Left ventricle myocardium inferior (tissue), 1 donor: ENCODE results near the gene SHISA9. TPM values are rescaled to one million over a fixed set of nuclear protein-coding genes. Genes with fewer than 3 reads are reported as not detected.

Experiments used
- DNase-seq: peaks from one replicate; pipeline ENCODE4 v3.0.0-alpha.2; 2020
- H3K27ac ChIP-seq: fragments of 200-600 bp; replicated peaks from 2 replicates; pipeline ENCODE4 v1.8.0; 2021
- H3K27me3 ChIP-seq: fragments of 200-600 bp; 2 replicates; pipeline ENCODE4 v1.8.0; 2021; ENCODE audit warnings: low read depth
- H3K36me3 ChIP-seq: fragments of 200-600 bp; 2 replicates; pipeline ENCODE4 v1.8.0; 2021
- H3K4me1 ChIP-seq: fragments of 200-600 bp; 2 replicates; pipeline ENCODE4 v1.8.0; 2021
- H3K4me3 ChIP-seq: fragments of 200-600 bp; 2 replicates; pipeline ENCODE4 v1.8.0; 2021; ENCODE audit warnings: mild to moderate bottlenecking, moderate library complexity
- H3K9me3 ChIP-seq: fragments of 200-600 bp; replicated peaks from 2 replicates; pipeline ENCODE4 v1.8.0; 2021
- intact Hi-C: fragments of 100-400 bp; cut with micrococcal nuclease; formaldehyde crosslinking; loops from one replicate; pipeline ENCODE4 v1.11.0; 2022
- total RNA-seq: library from RNA; stranded (reverse); fragmentation: NEBNext Ultra II Directional; extraction: Animal tissue kit (Norgen Biotek cat#: 25700); gene quantifications from one replicate; pipeline ENCODE4 v1.2.1, GENCODE V29; 2021
- TF ChIP-seq, protein P1 (sequence below): fragments of 200-600 bp; IDR thresholded peaks from 2 replicates; pipeline ENCODE4 v1.8.0; 2021; ENCODE audit warnings: antibody characterized with exemption, mild to moderate bottlenecking, borderline replicate concordance
- donor health status: DM: no; HTN: yes; CAD: no; lungs with severe emphysema.

SHISA9 gene
- total RNA-seq, 1 donor from 2014 or later = 0.30 TPM

DNA sequence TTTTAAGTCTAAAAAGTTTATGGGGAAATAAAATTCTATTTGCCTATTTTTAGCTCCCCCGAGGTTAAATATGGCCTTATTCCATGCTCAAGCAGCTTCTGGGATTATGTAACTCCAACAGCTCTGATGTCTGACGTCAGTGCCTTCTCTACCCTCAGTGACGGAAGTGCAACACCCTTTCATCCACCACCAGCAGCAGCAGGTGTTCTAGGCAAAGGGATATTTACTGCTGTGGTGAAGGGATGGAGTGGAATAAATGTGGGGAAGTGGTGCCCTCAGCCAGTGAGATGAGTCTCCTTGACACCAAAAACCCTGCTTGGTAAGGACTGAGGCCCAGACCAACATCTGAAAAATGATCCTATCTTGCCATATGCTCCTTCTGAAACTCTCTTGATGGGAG, 247.4 kb downstream of the SHISA9 start:
- H3K27ac ChIP-seq = no peak overlapping the region
- intact Hi-C loops = no loop called here
- DNase-seq = no peak
- TF ChIP-seq, protein P1, sequence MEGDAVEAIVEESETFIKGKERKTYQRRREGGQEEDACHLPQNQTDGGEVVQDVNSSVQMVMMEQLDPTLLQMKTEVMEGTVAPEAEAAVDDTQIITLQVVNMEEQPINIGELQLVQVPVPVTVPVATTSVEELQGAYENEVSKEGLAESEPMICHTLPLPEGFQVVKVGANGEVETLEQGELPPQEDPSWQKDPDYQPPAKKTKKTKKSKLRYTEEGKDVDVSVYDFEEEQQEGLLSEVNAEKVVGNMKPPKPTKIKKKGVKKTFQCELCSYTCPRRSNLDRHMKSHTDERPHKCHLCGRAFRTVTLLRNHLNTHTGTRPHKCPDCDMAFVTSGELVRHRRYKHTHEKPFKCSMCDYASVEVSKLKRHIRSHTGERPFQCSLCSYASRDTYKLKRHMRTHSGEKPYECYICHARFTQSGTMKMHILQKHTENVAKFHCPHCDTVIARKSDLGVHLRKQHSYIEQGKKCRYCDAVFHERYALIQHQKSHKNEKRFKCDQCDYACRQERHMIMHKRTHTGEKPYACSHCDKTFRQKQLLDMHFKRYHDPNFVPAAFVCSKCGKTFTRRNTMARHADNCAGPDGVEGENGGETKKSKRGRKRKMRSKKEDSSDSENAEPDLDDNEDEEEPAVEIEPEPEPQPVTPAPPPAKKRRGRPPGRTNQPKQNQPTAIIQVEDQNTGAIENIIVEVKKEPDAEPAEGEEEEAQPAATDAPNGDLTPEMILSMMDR = no peak
- H3K9me3 ChIP-seq = no peaks in the 10 kb centered on the region
- no peaks in the 10 kb centered on the region for H3K4me1 ChIP-seq
- peaks cover 6% of the 10 kb centered on the region for H3K27me3 ChIP-seq
- H3K4me3 ChIP-seq = no peak overlapping the region
- no peaks in the 10 kb centered on the region for H3K36me3 ChIP-seq

DNA sequence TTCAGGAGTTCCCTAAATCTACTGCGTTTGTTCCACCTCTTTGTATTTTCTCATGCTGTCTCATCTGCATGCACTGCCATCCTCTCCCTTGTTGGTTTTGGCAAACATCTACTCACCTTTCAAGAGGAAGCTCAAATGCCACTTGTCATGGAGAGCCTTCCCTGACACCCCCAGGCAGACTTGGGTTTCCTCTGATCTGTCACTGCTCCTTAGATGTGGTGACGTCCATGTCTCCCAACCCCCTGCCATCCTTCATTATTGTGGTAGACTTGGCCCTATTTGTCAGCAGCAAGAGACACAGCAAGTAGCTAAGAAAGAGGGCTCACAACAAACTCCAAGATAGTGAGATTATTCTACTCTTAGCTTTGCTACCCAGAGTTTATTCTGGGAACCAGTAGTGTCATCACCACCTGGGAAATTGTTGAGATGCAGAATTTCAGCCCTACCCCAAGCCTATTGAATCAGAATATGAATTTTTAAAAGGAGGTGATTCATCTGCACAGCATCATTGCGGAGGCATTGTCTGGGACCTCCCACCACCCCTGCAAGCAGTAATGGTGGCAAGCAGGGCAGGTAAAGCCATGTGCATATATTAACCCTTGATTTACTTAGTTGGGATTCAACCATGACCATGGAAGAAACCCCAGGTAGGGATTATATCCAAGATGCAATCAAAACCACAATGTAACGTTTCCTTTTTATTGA, 248.9 kb downstream of the SHISA9 start:
- Histone ChIP-seq H3K9me3 (no peaks in the 10 kb centered on the region), H3K4me1 (no peaks in the 10 kb centered on the region), H3K27me3 (peaks cover 7% of the 10 kb centered on the region), H3K4me3 (no peak overlapping the region), H3K27ac (no peak overlapping the region), H3K36me3 (no peaks in the 10 kb centered on the region)
- intact Hi-C loops = no loop called here
- TF ChIP-seq, protein P1 = no peak
- DNase-seq = no peak

DNA sequence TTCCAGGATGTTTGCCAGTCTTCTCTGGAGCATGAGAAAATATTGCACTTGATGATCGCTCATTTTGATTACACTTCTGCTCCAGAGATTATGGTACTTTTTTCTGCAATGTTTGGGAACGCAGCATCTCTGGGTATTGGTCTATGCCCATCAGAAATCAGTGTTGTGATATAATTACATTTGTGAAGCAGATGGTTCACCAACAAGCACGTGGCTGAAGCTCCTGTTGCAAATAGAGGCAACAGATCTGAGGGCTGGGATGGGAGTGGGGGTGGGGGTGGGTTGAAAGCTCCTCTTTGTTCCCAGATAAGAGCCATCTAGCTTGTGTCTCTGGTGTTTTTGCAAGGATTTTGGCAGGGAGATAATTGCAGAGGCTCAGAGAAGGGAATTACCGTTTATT, 252.3 kb downstream of the SHISA9 start:
- Histone ChIP-seq H3K36me3 (no peaks in the 10 kb centered on the region), H3K27ac (no peak overlapping the region), H3K4me3 (no peak overlapping the region), H3K4me1 (no peaks in the 10 kb centered on the region), H3K27me3 (peaks cover 12% of the 10 kb centered on the region), H3K9me3 (no peaks in the 10 kb centered on the region)
- TF ChIP-seq, protein P1 = no peak
- DNase-seq = no peak
- intact Hi-C loops = no loop called here

DNA sequence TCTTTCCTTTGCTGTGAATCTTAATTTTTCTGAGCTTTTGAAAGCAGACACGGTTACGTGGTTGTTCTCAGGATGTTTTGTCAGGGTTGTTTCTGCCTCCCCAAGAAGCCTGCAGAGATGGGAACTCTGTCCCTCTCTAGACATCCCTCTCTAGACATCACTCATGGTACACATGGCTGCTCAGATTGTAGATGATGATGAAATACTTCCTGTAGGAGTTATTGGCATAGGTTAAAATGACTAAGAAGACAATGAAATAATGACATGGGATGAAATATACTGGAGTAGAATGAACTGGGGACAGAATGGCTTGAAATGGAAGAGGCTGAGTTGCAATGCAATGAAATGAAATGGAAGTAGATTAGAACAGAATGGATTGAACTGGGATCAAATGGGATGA, 253.4 kb downstream of the SHISA9 start:
- TF ChIP-seq, protein P1 = no peak
- Histone ChIP-seq H3K27ac (no peak overlapping the region), H3K4me3 (no peak overlapping the region), H3K9me3 (no peaks in the 10 kb centered on the region), H3K36me3 (no peaks in the 10 kb centered on the region), H3K4me1 (no peaks in the 10 kb centered on the region), H3K27me3 (peaks cover 12% of the 10 kb centered on the region)
- DNase-seq = no peak
- intact Hi-C loops = no loop called here

DNA sequence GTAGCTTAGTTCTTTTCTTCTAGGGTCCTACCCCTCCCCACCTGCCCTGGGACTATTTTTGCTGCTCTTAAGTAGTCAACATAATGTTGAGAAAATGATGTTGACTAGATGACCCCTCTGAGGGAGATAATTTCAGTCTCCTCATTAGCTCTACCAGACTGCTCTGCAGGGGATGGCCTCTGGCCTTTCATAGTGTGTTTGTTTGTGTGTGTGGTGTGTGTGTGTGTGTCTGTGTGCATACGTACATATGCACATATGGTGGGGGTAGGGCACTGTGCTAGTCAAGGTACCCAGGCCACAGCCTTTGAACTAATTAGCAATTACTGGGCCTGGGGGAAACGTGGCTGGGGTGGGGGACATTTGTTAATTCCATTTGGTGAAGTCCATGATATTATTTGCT, 254.0 kb downstream of the SHISA9 start:
- H3K36me3 ChIP-seq = no peaks in the 10 kb centered on the region
- H3K9me3 ChIP-seq = no peaks in the 10 kb centered on the region
- TF ChIP-seq, protein P1 = no peak
- H3K4me3 ChIP-seq = no peak overlapping the region
- H3K4me1 ChIP-seq = no peaks in the 10 kb centered on the region
- DNase-seq = no peak
- H3K27ac ChIP-seq = no peak overlapping the region
- intact Hi-C loops = no loop called here
- peaks cover 12% of the 10 kb centered on the region for H3K27me3 ChIP-seq
